IPS-15b (cell line): ENCODE measurements around the gene GOLGA6L10.
"Not testable (repeated sequence)": the region's sequence is repeated elsewhere in the genome, so short reads cannot be mapped to it uniquely, and the experiment has no call there.

ENCODE experiments used
- H3K27me3 ChIP-seq: one replicate; pipeline ENCODE4 v1.6.1; 2013; ENCODE audit warnings: low read length; ENCODE audit not compliant: control insufficient read depth, insufficient read depth
- H3K36me3 ChIP-seq: one replicate; pipeline ENCODE4 v1.6.1; 2013; ENCODE audit warnings: low read length; ENCODE audit not compliant: control insufficient read depth, insufficient read depth
- H3K4me1 ChIP-seq: one replicate; pipeline ENCODE4 v1.6.1; 2013; ENCODE audit warnings: mild to moderate bottlenecking, low read length; ENCODE audit not compliant: control insufficient read depth, insufficient read depth
- H3K4me3 ChIP-seq: one replicate; pipeline ENCODE4 v1.5.1; 2013; ENCODE audit warnings: low read depth, low read length
- H3K9ac ChIP-seq: one replicate; pipeline ENCODE4 v1.6.1; 2013; ENCODE audit warnings: low read depth, mild to moderate bottlenecking, low read length
- H3K9me3 ChIP-seq: one replicate; pipeline ENCODE4 v1.6.1; 2013; ENCODE audit warnings: mild to moderate bottlenecking, low read length; ENCODE audit not compliant: control insufficient read depth, insufficient read depth

The GOLGA6L10 gene

DNA sequence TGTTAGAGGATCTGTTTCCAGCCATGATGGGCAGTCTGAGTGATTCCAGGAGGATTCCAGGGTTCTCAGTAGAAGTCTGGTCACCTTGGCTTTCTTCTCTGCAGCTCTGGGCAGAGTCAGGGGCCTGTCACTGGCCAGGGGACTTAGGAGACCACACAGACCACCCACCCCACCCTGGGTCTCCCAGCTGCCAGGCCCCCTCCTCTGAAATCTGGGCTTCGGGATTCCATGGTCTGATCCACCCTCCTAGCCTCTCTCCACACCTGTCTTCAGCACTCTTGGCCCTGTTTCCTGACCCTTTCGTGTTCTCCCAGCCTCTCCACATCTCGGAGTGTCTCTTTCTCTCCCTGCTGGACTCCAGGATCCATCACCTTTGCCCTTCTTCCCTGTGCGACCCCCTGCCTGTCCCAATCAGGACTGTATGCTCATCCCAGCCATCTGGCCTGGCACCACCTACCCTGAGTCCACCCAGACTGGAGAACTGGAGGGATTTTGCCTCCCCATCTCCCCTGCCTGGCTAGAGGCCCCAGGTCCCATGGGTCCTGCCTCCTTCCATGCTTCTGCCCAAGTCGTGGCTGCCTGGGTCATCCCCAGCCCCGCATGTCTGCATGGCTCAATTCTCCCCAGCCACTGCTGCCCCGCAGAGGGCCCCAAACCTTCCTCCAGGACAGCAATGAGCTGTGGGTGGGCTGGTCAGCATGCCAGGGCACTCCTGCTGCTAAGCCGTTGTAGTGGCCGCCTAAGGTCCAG, 34.3 kb downstream of the GOLGA6L10 start:
- Histone ChIP-seq H3K36me3 (no peaks in the 10 kb centered on the region), H3K9me3 (no peaks in the 10 kb centered on the region), H3K4me3 (no peak overlapping the region), H3K9ac (no peak overlapping the region), H3K27me3 (no peaks in the 10 kb centered on the region), H3K4me1 (no peaks in the 10 kb centered on the region)

DNA sequence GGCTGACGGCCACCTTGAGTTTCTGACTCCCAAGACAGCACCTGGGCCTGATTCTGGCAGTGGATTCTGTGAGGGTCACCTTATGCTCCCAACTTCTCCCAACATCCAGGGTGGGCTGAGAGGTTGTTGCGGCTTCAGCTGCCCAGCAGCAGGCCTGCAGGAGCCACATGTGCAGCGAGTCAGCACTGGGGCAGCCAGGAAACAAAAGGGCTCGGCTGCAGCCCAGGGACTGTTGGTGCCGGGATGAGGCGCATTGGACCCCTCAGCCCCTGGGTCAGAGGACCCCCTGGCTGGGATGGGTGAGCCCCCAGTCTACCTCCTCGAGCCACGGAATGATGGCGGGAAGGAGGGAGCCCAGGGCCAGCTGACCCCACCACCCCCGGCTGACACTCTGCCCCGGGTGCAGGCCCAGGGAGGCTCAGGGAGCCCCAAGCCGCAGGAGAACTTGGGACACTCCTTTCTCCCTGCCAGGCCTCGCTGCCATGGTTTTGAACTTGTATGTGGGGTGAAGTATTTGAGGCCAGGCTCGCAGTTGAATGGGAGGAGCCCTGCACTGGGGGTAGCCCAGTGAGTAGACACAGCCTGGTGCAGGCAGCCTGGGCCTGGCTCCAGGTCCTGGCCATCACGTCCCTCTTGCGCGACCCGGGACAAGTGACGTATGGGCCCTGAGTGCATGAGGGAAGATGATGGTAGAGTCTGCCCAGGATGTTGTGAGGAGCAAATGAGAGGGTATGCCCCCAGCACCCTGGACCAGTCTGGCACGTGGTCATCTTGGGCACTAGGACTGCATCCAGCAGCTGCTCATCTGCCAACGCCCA, 35.1 kb downstream of the GOLGA6L10 start:
- not testable (repeated sequence) for H3K4me1 ChIP-seq, H3K36me3 ChIP-seq, H3K27me3 ChIP-seq, H3K9me3 ChIP-seq, H3K9ac ChIP-seq, H3K4me3 ChIP-seq

DNA sequence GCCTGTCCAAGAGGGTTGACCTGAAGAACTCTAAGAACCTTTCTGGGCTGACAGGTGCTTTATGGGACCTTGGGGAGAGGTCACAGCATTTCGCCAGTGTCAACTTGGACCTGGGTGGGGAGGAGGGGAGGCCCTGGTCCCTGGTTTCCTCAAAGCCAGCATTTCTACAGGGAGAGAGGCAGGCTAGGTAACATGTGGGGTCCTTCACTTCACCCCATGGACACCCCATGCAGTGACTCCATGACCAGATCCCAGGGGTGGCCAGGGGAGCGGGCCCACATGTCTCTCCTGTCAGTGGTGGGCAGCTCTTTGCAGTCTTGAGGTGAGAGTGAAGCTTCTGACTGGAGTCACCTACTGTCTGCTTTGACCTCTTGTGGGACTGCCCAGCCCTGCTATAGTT, 35.8 kb downstream of the GOLGA6L10 start:
- Histone ChIP-seq H3K27me3 (no peaks in the 10 kb centered on the region), H3K36me3 (no peaks in the 10 kb centered on the region), H3K9me3 (no peaks in the 10 kb centered on the region), H3K4me3 (no peak overlapping the region), H3K9ac (no peak overlapping the region), H3K4me1 (no peaks in the 10 kb centered on the region)

DNA sequence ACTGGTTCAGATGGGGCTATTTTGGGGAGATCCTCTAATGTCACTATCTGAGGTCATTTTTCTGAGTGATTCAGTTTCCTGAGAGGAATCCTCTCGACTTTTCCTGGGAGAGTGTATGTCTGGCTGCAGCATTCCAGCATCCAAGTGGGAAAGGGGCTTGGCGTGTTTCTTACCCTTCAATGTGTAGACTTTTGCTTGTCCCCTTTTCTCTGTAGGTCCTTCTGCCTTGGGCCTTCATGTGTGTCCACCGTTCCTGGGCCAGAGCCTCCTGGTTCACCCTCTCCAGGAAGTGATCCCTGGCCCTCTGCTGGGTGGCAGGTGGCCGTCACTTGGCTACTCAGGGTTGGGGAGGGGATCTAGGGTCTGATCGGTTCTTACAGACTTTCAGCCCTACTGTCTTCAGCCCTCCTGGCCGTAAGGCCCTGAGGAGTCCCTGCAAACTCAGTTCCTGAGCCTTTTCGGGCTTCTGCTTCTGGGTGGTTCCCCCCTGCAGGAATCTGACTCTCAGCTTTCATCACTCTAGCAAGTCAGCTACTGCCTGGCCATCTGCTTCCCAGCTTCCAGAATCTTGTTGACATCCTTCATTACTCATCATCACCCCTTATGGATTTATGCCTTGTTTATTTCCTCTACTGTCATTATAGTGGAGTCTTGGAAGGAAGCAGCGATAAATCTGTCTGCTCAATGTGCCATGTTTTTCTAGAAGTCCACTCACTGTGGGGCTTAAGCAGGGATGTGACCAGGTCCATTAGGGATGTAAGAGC, 36.5 kb downstream of the GOLGA6L10 start:
- Histone ChIP-seq H3K4me3 (no peak overlapping the region), H3K36me3 (no peaks in the 10 kb centered on the region), H3K9me3 (no peaks in the 10 kb centered on the region), H3K4me1 (no peaks in the 10 kb centered on the region), H3K9ac (no peak overlapping the region), H3K27me3 (no peaks in the 10 kb centered on the region)

DNA sequence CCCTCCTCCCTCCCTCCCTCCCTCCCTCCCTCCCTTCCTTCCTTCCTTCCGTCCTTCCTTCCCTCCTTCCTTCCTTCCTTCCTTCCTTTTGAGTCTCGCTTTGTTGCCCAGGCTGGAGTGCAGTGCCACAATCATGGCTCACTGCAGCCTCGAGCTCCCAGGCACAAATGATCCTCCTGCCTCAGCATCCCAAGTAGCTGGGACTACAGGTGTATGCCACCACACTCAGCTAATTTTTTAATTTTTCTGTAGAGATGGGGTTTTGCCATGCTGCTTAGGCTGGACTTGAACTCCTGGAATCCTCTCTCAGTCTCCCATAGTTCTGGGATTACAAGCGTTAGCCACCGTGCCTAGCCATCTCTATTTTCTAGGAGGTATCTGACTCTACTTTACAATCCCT, 38.0 kb downstream of the GOLGA6L10 start:
- H3K27me3 ChIP-seq, H3K4me3 ChIP-seq, H3K9me3 ChIP-seq, H3K9ac ChIP-seq, H3K4me1 ChIP-seq, H3K36me3 ChIP-seq: not testable (repeated sequence)

DNA sequence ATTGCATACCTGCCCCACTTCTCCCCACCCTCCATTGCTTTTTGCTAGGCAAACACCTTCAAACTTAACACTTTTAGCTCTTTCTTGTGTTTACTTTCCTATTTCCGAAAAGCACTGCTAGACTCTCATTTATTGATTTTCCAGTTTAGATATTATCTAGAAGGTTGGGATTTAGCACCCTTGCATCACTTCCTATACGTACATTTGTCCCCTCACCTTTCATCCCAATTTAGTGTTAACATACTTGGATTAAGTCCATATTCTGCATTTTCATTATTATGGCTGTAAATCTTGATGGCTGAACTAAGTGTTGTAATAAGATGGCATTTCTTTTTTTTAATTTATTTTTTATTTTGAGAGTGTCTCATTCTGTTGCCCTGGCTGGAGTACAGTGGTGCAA, 39.5 kb downstream of the GOLGA6L10 start:
- Histone ChIP-seq H3K4me3 (no peak overlapping the region), H3K27me3 (no peaks in the 10 kb centered on the region), H3K9ac (no peak overlapping the region), H3K4me1 (no peaks in the 10 kb centered on the region), H3K9me3 (no peaks in the 10 kb centered on the region), H3K36me3 (no peaks in the 10 kb centered on the region)

DNA sequence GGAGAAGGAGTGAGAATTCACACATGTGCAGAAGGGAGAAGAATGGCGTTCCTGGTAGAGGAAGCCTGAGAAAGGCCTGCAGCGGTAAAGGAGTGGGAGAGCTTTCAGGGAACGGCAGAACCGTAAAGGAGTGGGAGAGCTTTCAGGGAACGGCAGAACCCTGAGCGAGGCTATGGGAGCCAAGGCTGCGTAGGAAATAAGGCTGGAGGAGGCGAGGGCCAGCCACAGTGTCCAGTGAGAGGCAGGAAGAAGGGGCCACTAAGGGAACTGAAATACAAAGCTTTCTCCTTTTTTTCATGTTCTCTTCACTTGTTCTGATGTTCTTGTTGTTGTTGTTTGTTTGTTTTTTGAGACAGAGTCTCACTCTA, 41.6 kb downstream of the GOLGA6L10 start:
- Histone ChIP-seq H3K36me3 (no peaks in the 10 kb centered on the region), H3K4me1 (no peaks in the 10 kb centered on the region), H3K27me3 (no peaks in the 10 kb centered on the region), H3K9me3 (no peaks in the 10 kb centered on the region), H3K9ac (no peak overlapping the region), H3K4me3 (no peak overlapping the region)

DNA sequence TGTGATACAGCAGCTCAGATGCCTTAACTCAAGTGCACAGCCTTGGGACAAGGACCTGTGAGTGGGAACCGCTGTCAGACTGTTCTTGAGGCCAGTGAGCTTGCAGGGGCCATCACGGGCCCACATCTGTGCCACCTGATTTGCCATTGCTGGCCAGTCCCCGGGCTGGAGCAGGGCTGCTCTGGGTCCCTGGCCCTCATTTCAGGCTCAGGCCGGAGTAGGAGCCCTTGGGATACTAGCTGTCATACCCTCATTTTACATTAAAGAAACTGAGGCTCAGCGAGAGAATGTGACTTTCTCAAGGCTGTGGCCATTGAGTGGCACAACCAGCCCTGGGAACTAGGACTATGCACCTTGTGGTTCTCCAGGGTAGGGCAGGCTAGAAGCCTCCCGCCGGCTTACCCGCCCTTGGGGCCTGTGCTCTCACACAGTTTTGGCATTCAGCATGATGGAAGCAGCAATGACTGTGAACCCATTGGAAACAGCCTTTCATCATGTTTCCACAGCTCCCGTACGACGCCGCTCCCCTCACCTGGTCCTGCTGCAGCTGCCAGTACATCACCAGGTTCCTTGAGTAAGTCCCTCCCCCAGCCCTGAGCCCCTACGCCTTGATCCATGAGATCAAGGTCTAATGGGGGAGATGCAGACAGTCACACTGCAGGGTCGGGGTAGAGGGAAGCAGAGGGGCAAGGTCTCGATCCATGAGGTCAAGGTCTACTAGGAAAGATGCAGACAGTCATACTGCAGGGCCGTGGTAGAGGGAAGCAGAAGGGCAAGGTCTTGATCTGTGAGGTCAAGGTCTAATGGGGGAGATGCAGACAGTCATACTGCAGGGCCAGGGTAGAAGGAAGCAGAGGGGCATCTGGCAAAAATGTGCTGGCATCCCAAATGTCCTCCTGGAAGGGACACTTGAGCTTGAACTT, 42.2 kb downstream of the GOLGA6L10 start:
- Histone ChIP-seq H3K9me3 (no peaks in the 10 kb centered on the region), H3K4me3 (no peak overlapping the region), H3K9ac (no peak overlapping the region), H3K4me1 (no peaks in the 10 kb centered on the region), H3K36me3 (no peaks in the 10 kb centered on the region), H3K27me3 (no peaks in the 10 kb centered on the region)

DNA sequence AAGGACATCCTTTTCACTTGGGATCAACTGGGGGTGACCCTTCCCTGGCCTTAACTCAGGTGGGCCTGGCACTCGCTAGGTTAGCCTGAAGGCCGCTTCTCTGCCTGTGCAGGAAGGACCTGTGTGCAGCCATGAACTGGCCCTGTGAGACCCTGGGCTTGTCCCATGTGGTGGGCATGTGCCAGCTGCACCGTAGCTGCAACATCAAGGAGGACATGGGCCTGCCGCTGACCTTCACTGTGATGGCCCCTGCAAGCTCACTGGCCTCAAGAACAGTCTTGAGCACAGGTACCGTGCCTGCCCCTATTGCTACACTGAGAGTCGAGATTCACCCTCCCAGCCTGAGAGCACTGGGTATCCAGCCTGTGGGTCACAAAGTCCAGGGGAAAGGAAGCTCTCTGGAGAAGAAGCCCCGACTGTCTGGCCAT, 43.6 kb downstream of the GOLGA6L10 start:
- H3K4me3 ChIP-seq = no peak overlapping the region
- H3K4me1 ChIP-seq = no peaks in the 10 kb centered on the region
- no peaks in the 10 kb centered on the region for H3K9me3 ChIP-seq
- no peaks in the 10 kb centered on the region for H3K36me3 ChIP-seq
- H3K27me3 ChIP-seq = no peaks in the 10 kb centered on the region
- no peak overlapping the region for H3K9ac ChIP-seq

DNA sequence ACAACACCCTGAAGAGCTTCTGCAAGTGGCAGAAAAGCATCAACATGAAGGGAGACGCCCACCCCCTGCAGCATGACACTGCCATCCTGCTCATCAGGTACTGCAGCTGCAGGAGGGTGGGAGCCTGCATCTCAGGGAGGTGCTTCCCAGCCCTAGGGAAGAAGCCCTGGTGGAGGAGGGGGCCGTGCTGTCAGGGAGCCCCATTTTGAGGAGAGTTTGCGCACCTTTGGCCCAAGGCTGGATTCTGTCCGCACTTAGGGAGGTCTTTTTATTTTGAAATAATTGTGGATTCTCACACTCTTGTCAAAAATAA, 44.5 kb downstream of the GOLGA6L10 start:
- Histone ChIP-seq H3K36me3 (no peaks in the 10 kb centered on the region), H3K9me3 (no peaks in the 10 kb centered on the region), H3K27me3 (no peaks in the 10 kb centered on the region), H3K9ac (no peak overlapping the region), H3K4me3 (no peak overlapping the region), H3K4me1 (no peaks in the 10 kb centered on the region)
